Measurements from ENCODE around the gene MAP3K20.

The MAP3K20 gene

GRCh38 chr2:173238385-173238784 is 162.7 kb downstream of the MAP3K20 start:
- H3K9me3 ChIP-seq (ENCODE audit: control insufficient read depth, low read length) = no peaks in the 10 kb centered on the region
- H3K27me3 ChIP-seq (replicated peaks; ENCODE audit: control insufficient read depth, insufficient read depth, low read length, poor library complexity, severe bottlenecking) = no peaks in the 10 kb centered on the region
- H3K4me3 ChIP-seq (ENCODE audit: insufficient read depth, low read depth, low read length, poor library complexity, severe bottlenecking) = no peak overlapping the region
- H3K4me1 ChIP-seq (ENCODE audit: control insufficient read depth, insufficient read depth, low read length, poor library complexity, severe bottlenecking) = no peaks in the 10 kb centered on the region
- H3K27ac ChIP-seq (ENCODE audit: insufficient read depth, low read length, poor library complexity, severe bottlenecking) = no peak overlapping the region
- DNase-seq = no peak
- no peaks in the 10 kb centered on the region for H3K36me3 ChIP-seq (ENCODE audit: control insufficient read depth, insufficient read depth, low read length)

GRCh38 chr2:173238831-173239230 is 163.2 kb downstream of the MAP3K20 start:
- H3K9me3 ChIP-seq (ENCODE audit: control insufficient read depth, low read length) = no peaks in the 10 kb centered on the region
- no peaks in the 10 kb centered on the region for H3K27me3 ChIP-seq (replicated peaks; ENCODE audit: control insufficient read depth, insufficient read depth, low read length, poor library complexity, severe bottlenecking)
- no peak for DNase-seq
- no peak overlapping the region for H3K4me3 ChIP-seq (ENCODE audit: insufficient read depth, low read depth, low read length, poor library complexity, severe bottlenecking)
- no peak overlapping the region for H3K27ac ChIP-seq (ENCODE audit: insufficient read depth, low read length, poor library complexity, severe bottlenecking)
- H3K4me1 ChIP-seq (ENCODE audit: control insufficient read depth, insufficient read depth, low read length, poor library complexity, severe bottlenecking) = no peaks in the 10 kb centered on the region
- no peaks in the 10 kb centered on the region for H3K36me3 ChIP-seq (ENCODE audit: control insufficient read depth, insufficient read depth, low read length)

DNA sequence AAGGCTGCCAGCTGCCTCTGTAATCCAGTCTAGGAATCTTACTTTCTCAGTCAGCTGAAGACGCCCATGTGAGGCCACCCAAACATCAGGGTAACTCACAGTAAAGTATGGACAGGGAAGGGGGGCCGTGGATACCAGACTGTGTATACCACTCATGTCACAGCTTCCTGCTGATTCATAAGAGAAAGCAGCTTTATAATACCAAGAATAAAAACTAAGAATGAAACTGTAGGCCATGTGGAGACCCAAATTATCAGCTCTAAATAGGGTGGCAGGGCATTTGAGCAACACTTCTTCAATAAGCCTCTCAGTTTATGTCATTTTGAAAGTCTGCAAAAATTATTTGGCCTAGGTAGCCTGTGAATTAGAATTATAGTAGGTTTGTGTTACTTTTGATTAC is 164.0 kb downstream of the MAP3K20 start:
- DNase-seq = no peak
- Histone ChIP-seq H3K27ac (ENCODE audit: insufficient read depth, low read length, poor library complexity, severe bottlenecking) (no peak overlapping the region), H3K36me3 (ENCODE audit: control insufficient read depth, insufficient read depth, low read length) (no peaks in the 10 kb centered on the region), H3K4me3 (ENCODE audit: insufficient read depth, low read depth, low read length, poor library complexity, severe bottlenecking) (no peak overlapping the region), H3K27me3 (replicated peaks; ENCODE audit: control insufficient read depth, insufficient read depth, low read length, poor library complexity, severe bottlenecking) (no peaks in the 10 kb centered on the region), H3K4me1 (ENCODE audit: control insufficient read depth, insufficient read depth, low read length, poor library complexity, severe bottlenecking) (no peaks in the 10 kb centered on the region), H3K9me3 (ENCODE audit: control insufficient read depth, low read length) (no peaks in the 10 kb centered on the region)

- Histone ChIP-seq H3K27me3 (replicated peaks; ENCODE audit: control insufficient read depth, insufficient read depth, low read length, poor library complexity, severe bottlenecking) (no peaks in the 10 kb centered on the region), H3K9me3 (ENCODE audit: control insufficient read depth, low read length) (no peaks in the 10 kb centered on the region), H3K4me3 (ENCODE audit: insufficient read depth, low read depth, low read length, poor library complexity, severe bottlenecking) (no peak overlapping the region), H3K36me3 (ENCODE audit: control insufficient read depth, insufficient read depth, low read length) (no peaks in the 10 kb centered on the region), H3K4me1 (ENCODE audit: control insufficient read depth, insufficient read depth, low read length, poor library complexity, severe bottlenecking) (no peaks in the 10 kb centered on the region), H3K27ac (ENCODE audit: insufficient read depth, low read length, poor library complexity, severe bottlenecking) (no peak overlapping the region)
- DNase-seq = no peak
Measured at GRCh38 chr2:173240083-173240482, 164.4 kb downstream of the MAP3K20 start.

DNA sequence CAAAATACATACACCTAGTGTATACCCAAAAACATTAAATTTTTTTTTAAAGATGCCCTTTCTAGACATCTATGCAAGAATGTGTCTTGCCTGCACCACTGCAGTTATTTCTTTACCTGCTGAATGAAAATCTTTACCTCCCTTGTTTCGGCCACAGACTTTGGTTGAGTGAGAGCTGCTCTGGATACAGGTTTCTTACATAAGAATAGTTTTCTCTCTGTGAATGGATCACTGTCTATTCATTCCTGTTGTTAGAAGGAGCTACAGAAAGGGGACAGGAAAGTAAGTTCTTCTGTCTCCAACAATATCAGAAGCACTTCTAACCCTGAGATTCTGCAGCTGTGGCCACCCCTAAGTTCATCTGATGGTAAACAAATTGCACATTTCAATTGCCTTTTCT is 166.0 kb downstream of the MAP3K20 start:
- Histone ChIP-seq H3K27ac (ENCODE audit: insufficient read depth, low read length, poor library complexity, severe bottlenecking) (no peak overlapping the region), H3K27me3 (replicated peaks; ENCODE audit: control insufficient read depth, insufficient read depth, low read length, poor library complexity, severe bottlenecking) (no peaks in the 10 kb centered on the region), H3K4me1 (ENCODE audit: control insufficient read depth, insufficient read depth, low read length, poor library complexity, severe bottlenecking) (no peaks in the 10 kb centered on the region), H3K36me3 (ENCODE audit: control insufficient read depth, insufficient read depth, low read length) (no peaks in the 10 kb centered on the region), H3K4me3 (ENCODE audit: insufficient read depth, low read depth, low read length, poor library complexity, severe bottlenecking) (no peak overlapping the region), H3K9me3 (ENCODE audit: control insufficient read depth, low read length) (no peaks in the 10 kb centered on the region)
- DNase-seq = no peak

- no peak overlapping the region for H3K4me3 ChIP-seq (ENCODE audit: insufficient read depth, low read depth, low read length, poor library complexity, severe bottlenecking)
- H3K27me3 ChIP-seq (replicated peaks; ENCODE audit: control insufficient read depth, insufficient read depth, low read length, poor library complexity, severe bottlenecking) = no peaks in the 10 kb centered on the region
- no peaks in the 10 kb centered on the region for H3K36me3 ChIP-seq (ENCODE audit: control insufficient read depth, insufficient read depth, low read length)
- no peak for DNase-seq
- H3K4me1 ChIP-seq (ENCODE audit: control insufficient read depth, insufficient read depth, low read length, poor library complexity, severe bottlenecking) = no peaks in the 10 kb centered on the region
- no peak overlapping the region for H3K27ac ChIP-seq (ENCODE audit: insufficient read depth, low read length, poor library complexity, severe bottlenecking)
- no peaks in the 10 kb centered on the region for H3K9me3 ChIP-seq (ENCODE audit: control insufficient read depth, low read length)
Measured at GRCh38 chr2:173247156-173247555, 171.5 kb downstream of the MAP3K20 start.

- H3K27ac ChIP-seq (ENCODE audit: insufficient read depth, low read length, poor library complexity, severe bottlenecking) = no peak overlapping the region
Measured at GRCh38 chr2:173248381-173248780, 172.7 kb downstream of the MAP3K20 start.

GRCh38 chr2:173249661-173250641 is 174.3 kb downstream of the MAP3K20 start:
- Histone ChIP-seq H3K4me1 (ENCODE audit: control insufficient read depth, insufficient read depth, low read length, poor library complexity, severe bottlenecking) (no peaks in the 10 kb centered on the region), H3K27ac (ENCODE audit: insufficient read depth, low read length, poor library complexity, severe bottlenecking) (no peak overlapping the region), H3K27me3 (replicated peaks; ENCODE audit: control insufficient read depth, insufficient read depth, low read length, poor library complexity, severe bottlenecking) (no peaks in the 10 kb centered on the region), H3K4me3 (ENCODE audit: insufficient read depth, low read depth, low read length, poor library complexity, severe bottlenecking) (no peak overlapping the region), H3K9me3 (ENCODE audit: control insufficient read depth, low read length) (no peaks in the 10 kb centered on the region), H3K36me3 (ENCODE audit: control insufficient read depth, insufficient read depth, low read length) (no peaks in the 10 kb centered on the region)
- no peak for DNase-seq

More at GRCh38 chr2:173248381-173248780, 172.7 kb downstream of the MAP3K20 start:
- Histone ChIP-seq H3K36me3 (ENCODE audit: control insufficient read depth, insufficient read depth, low read length) (no peaks in the 10 kb centered on the region), H3K9me3 (ENCODE audit: control insufficient read depth, low read length) (no peaks in the 10 kb centered on the region), H3K27me3 (replicated peaks; ENCODE audit: control insufficient read depth, insufficient read depth, low read length, poor library complexity, severe bottlenecking) (no peaks in the 10 kb centered on the region), H3K4me1 (ENCODE audit: control insufficient read depth, insufficient read depth, low read length, poor library complexity, severe bottlenecking) (no peaks in the 10 kb centered on the region), H3K4me3 (ENCODE audit: insufficient read depth, low read depth, low read length, poor library complexity, severe bottlenecking) (no peak overlapping the region)
- DNase-seq = no peak

DNA sequence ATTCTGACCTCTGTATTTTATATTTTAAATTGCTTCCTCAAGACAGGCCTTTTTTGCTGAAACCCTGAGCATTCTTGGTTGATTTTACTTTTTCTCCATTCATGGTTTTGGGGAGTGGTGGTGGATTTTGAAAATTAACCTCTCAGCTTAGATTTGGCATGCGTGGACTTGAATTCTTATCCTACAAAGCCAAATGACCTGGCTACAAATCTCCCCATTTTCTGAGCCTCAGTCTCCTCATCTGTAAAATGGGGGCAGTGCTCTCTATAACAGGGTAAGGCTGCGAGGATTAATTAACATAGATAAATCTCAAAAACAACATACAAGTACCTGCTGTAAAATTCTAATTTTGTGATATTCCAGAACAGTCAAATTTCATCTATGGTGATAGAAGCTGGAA is 175.6 kb downstream of the MAP3K20 start:
- H3K4me1 ChIP-seq (ENCODE audit: control insufficient read depth, insufficient read depth, low read length, poor library complexity, severe bottlenecking) = no peaks in the 10 kb centered on the region
- DNase-seq = no peak
- no peak overlapping the region for H3K27ac ChIP-seq (ENCODE audit: insufficient read depth, low read length, poor library complexity, severe bottlenecking)
- H3K4me3 ChIP-seq (ENCODE audit: insufficient read depth, low read depth, low read length, poor library complexity, severe bottlenecking) = no peak overlapping the region
- H3K27me3 ChIP-seq (replicated peaks; ENCODE audit: control insufficient read depth, insufficient read depth, low read length, poor library complexity, severe bottlenecking) = no peaks in the 10 kb centered on the region
- no peaks in the 10 kb centered on the region for H3K9me3 ChIP-seq (ENCODE audit: control insufficient read depth, low read length)
- H3K36me3 ChIP-seq (ENCODE audit: control insufficient read depth, insufficient read depth, low read length) = no peaks in the 10 kb centered on the region

DNA sequence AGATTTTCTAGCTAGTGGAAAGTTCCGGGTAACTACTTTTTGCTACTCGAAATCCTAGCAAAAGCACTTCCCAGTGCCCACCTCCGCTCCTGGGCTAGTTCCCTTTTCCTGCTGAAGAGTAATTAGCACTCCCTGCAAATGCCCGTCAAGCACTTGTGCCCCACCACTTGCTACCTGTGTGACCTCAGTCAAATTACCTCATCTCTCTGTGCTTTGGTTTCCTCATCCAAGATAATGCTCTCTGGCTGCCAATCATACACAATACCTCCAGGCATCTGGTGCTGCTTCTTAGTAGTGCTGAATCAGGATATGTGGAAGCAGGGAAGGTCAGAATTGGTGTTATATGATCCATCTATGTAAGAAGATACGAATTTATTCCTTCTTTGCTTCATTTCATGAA is 176.9 kb downstream of the MAP3K20 start:
- H3K27me3 ChIP-seq (replicated peaks; ENCODE audit: control insufficient read depth, insufficient read depth, low read length, poor library complexity, severe bottlenecking) = no peaks in the 10 kb centered on the region
- no peak for DNase-seq
- H3K4me3 ChIP-seq (ENCODE audit: insufficient read depth, low read depth, low read length, poor library complexity, severe bottlenecking) = no peak overlapping the region
- no peaks in the 10 kb centered on the region for H3K9me3 ChIP-seq (ENCODE audit: control insufficient read depth, low read length)
- H3K27ac ChIP-seq (ENCODE audit: insufficient read depth, low read length, poor library complexity, severe bottlenecking) = no peak overlapping the region
- no peaks in the 10 kb centered on the region for H3K36me3 ChIP-seq (ENCODE audit: control insufficient read depth, insufficient read depth, low read length)
- H3K4me1 ChIP-seq (ENCODE audit: control insufficient read depth, insufficient read depth, low read length, poor library complexity, severe bottlenecking) = no peaks in the 10 kb centered on the region

Data from effector memory CD4-positive, alpha-beta T cell (primary cell).